8988T (cell line): ENCODE results near the gene FLT3.

Source experiments
- DNase-seq: peaks from one replicate; pipeline ENCODE4 v3.0.0; 2011

The FLT3 gene

GRCh38 chr13:28001049-28001448, 99.3 kb downstream of the FLT3 start:
- DNase-seq = no peak

- DNase-seq = no peak
These were observed 99.8 kb downstream of the FLT3 start for GRCh38 chr13:28000567-28000966.

- DNase-seq = no peak
These were observed 102.4 kb downstream of the FLT3 start for GRCh38 chr13:27997904-27998522.

- DNase-seq = no peak
These were observed 108.5 kb downstream of the FLT3 start for GRCh38 chr13:27991881-27992280.

GRCh38 chr13:27988520-27988919, 111.9 kb downstream of the FLT3 start, which contains the start of gene URAD:
Gene URAD (minus strand): TSS chr13:27988693. CDS start chr13:27988637, 56 bp downstream.
- no peak for DNase-seq

GRCh38 chr13:27985600-27985999, 114.8 kb downstream of the FLT3 start:
- DNase-seq = no peak

GRCh38 chr13:27982361-27982760, 118.0 kb downstream of the FLT3 start:
- DNase-seq = no peak

- no peak for DNase-seq
These were observed 119.2 kb downstream of the FLT3 start for GRCh38 chr13:27981006-27981708.

GRCh38 chr13:27980280-27980998, 119.9 kb downstream of the FLT3 start:
- no peak for DNase-seq

GRCh38 chr13:27979765-27980279, 120.6 kb downstream of the FLT3 start:
- DNase-seq = no peak

- no peak for DNase-seq
These were observed 121.3 kb downstream of the FLT3 start for GRCh38 chr13:27979001-27979643.

GRCh38 chr13:27978301-27978968, 121.9 kb downstream of the FLT3 start:
- no peak for DNase-seq

GRCh38 chr13:27977476-27978300, 122.7 kb downstream of the FLT3 start:
- DNase-seq = peak; percentile 28

GRCh38 chr13:27976362-27977091, 123.8 kb downstream of the FLT3 start:
- DNase-seq = no peak

- no peak for DNase-seq
These were observed 124.6 kb downstream of the FLT3 start for GRCh38 chr13:27975564-27976361.

- no peak for DNase-seq
These were observed 126.3 kb downstream of the FLT3 start for GRCh38 chr13:27973961-27974662.

GRCh38 chr13:27973291-27973690, 127.1 kb downstream of the FLT3 start:
- no peak for DNase-seq

GRCh38 chr13:27972478-27972820, 127.9 kb downstream of the FLT3 start:
- no peak for DNase-seq

- DNase-seq = no peak
These were observed 128.4 kb downstream of the FLT3 start for GRCh38 chr13:27971776-27972477.
